H1 (cell line): ENCODE data around the gene POPDC3. TPM values are rescaled to one million over a fixed set of nuclear protein-coding genes. Genes with fewer than 3 reads are reported as not detected.

Source experiments
- E2F6 ChIP-seq: IDR thresholded peaks from 2 replicates; pipeline ENCODE4 v1.6.1; 2012; ENCODE audit warnings: inconsistent platforms
- EP300 ChIP-seq, 2 experiments: IDR thresholded peaks; 1 replicate in 1 of 2; 2 replicates in 1 of 2; pipeline ENCODE4 v1.6.1; 2011 to 2012; ENCODE audit warnings: low read depth in 2 of 2, low read length in 2 of 2, mild to moderate bottlenecking in 2 of 2, borderline replicate concordance in 1 of 2, inconsistent platforms in 1 of 2, moderate library complexity in 1 of 2
- NANOG ChIP-seq: IDR thresholded peaks from 2 replicates; pipeline ENCODE4 v1.6.1; 2011; ENCODE audit warnings: low read length, low read depth, mild to moderate bottlenecking, inconsistent platforms; ENCODE audit not compliant: insufficient read depth, poor library complexity, severe bottlenecking
- NRF1 ChIP-seq: IDR thresholded peaks from 2 replicates; pipeline ENCODE4 v1.6.1; 2011; ENCODE audit warnings: mild to moderate bottlenecking, low read depth, low read length, improper control_type of control experiment
- SP1 ChIP-seq: IDR thresholded peaks from 2 replicates; pipeline ENCODE4 v1.6.1; 2011; ENCODE audit warnings: low read depth, low read length
- polyA plus RNA-seq, 7 experiments: library from polyadenylated mRNA; depleted of rRNA in 3 of 7; stranded (reverse) in 5 of 7; unstranded in 2 of 7; fragments of >200 nt in 5 of 7; fragments of 200-250 nt in 2 of 7; gene quantifications; 1 replicate in 5 of 7; 2 replicates in 1 of 7; 4 replicates in 1 of 7; pipeline versions ENCODE4 v1.2.1 to v1.2.3, GENCODE V29; 2011 to 2013; ENCODE audit warnings: missing spikeins in 2 of 7, mixed read lengths in 2 of 7
- total RNA-seq: library from RNA; stranded (reverse); fragmentation: NEBNext Ultra II Directional; extraction: Animal tissue kit (Norgen Biotek cat#: 25700); gene quantifications from 2 replicates; pipeline ENCODE4 v1.2.1, GENCODE V29; 2021

Gene POPDC3
- total and polyA plus RNA-seq, 2 of the 8 experiments (the other 6 are each of a cell fraction or from before 2014, with no cell fraction given), result 3.7 to 6.5 TPM

GRCh38 chr6:105202486-105202885 lies 22.7 kb upstream of the POPDC3 start (continued):
- no peak for TF ChIP-seq E2F6
- TF ChIP-seq NANOG, result no peak
- no peak for TF ChIP-seq SP1
- TF ChIP-seq NRF1, result no peak
- no peak for TF ChIP-seq EP300 (IDR thresholded peaks at IDR 0.05; ENCODE audit: borderline replicate concordance in 1 of 2, low read depth in 2 of 2, low read length in 2 of 2)
- TF ChIP-seq, all 59 proteins: peak for 0
